Testis (tissue), 2 donors: ENCODE data around the gene CALML6.

Experiments
- CTCF ChIP-seq, 3 experiments: fragments of 450-650 bp in 2 of 3; fragments of 200-600 bp in 1 of 3; sonication (generic) in 1 of 3; IDR thresholded peaks; one replicate each; pipeline ENCODE4 v1.5.1; 2016 to 2019; ENCODE audit warnings: antibody characterized with exemption in 3 of 3, mild to moderate bottlenecking in 2 of 3, moderate library complexity in 1 of 3
- POLR2A ChIP-seq: fragments of 450-650 bp; IDR thresholded peaks from one replicate; pipeline ENCODE4 v1.6.1; 2017; ENCODE audit warnings: antibody characterized with exemption, mild to moderate bottlenecking, moderate library complexity

- TF ChIP-seq CTCF (IDR thresholded peaks at IDR 0.05) (no peak), POLR2A (no peak)
Measured at GRCh38 chr1:1962752-1963151, 47.7 kb downstream of the CALML6 start.
